ENCODE results near the gene MKLN1. TPM values are rescaled to one million over a fixed set of nuclear protein-coding genes. Genes with fewer than 3 reads are reported as not detected.

The MKLN1 gene
- total and polyA plus RNA-seq, 2 experiments from 2014 or later: 33.8 to 59.3 TPM

- Histone ChIP-seq H3K4me1 (ENCODE audit: insufficient read depth) (no peaks in the 10 kb centered on the region), H3K27me3 (no peaks in the 10 kb centered on the region), H2AFZ (no peak overlapping the region), H3K27ac (no peak overlapping the region), H3K79me2 (no peaks in the 10 kb centered on the region), H3K4me2 (no peak overlapping the region), H3K4me3 (no peak overlapping the region), H4K20me1 (ENCODE audit: insufficient read depth, poor library complexity, severe bottlenecking) (no peaks in the 10 kb centered on the region), H3K36me3 (replicated peaks; ENCODE audit: insufficient read depth, low read depth) (no peaks in the 10 kb centered on the region), H3K9me2 (replicated peaks; ENCODE audit: insufficient read depth) (no peaks in the 10 kb centered on the region), H3K9me3 (ENCODE audit: low read depth) (no peaks in the 10 kb centered on the region)
- TF ChIP-seq EZH2phosphoT487 (IDR thresholded peaks at IDR 0.05; ENCODE audit: low read depth, severe bottlenecking, unreplicated experiment) (no peak), CTCF (IDR thresholded peaks at IDR 0.05; ENCODE audit: poor library complexity) (no peak), EZH2 (IDR thresholded peaks at IDR 0.05; ENCODE audit: borderline replicate concordance) (no peak)
- no peak for DNase-seq (ENCODE audit: low spot score)
These were observed 7.1 kb upstream of the MKLN1 start for GRCh38 chr7:131320603-131321002.

- Histone ChIP-seq H2AFZ (no peak overlapping the region), H3K4me2 (no peak overlapping the region), H3K27ac (no peak overlapping the region), H3K4me3 (no peak overlapping the region), H3K9me3 (ENCODE audit: low read depth) (no peaks in the 10 kb centered on the region), H3K9me2 (replicated peaks; ENCODE audit: insufficient read depth) (no peaks in the 10 kb centered on the region), H3K4me1 (ENCODE audit: insufficient read depth) (peaks cover 2% of the 10 kb centered on the region), H4K20me1 (ENCODE audit: insufficient read depth, poor library complexity, severe bottlenecking) (no peaks in the 10 kb centered on the region), H3K36me3 (replicated peaks; ENCODE audit: insufficient read depth, low read depth) (no peaks in the 10 kb centered on the region), H3K79me2 (peaks cover 2% of the 10 kb centered on the region), H3K27me3 (no peaks in the 10 kb centered on the region)
- TF ChIP-seq EZH2phosphoT487 (IDR thresholded peaks at IDR 0.05; ENCODE audit: low read depth, severe bottlenecking, unreplicated experiment) (no peak), EZH2 (IDR thresholded peaks at IDR 0.05; ENCODE audit: borderline replicate concordance) (no peak), CTCF (IDR thresholded peaks at IDR 0.05; ENCODE audit: poor library complexity) (no peak)
- DNase-seq (ENCODE audit: low spot score): no peak
These were observed 6.0 kb upstream of the MKLN1 start for GRCh38 chr7:131321656-131322055.

DNA sequence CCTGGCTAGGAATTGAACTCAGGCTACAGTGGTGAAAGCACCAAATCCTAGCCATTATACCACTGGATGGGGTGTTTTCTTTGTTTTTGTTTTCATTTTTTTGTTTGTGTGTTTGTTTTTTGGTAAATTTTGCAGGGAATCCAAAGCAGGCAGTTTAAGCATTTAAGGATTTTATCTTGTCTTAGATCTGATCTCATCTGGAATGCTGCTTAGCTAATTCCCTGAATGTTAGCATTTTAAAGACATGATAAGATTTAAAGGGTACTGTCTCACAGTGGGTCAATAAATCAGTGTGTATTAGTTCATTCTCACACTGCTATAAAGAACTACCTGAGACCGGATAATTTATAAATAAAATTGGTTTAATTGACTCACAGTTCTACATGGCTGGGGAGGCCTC, 5.6 kb upstream of the MKLN1 start:
- no peak overlapping the region for H3K27ac ChIP-seq
- H3K9me3 ChIP-seq (ENCODE audit: low read depth): no peaks in the 10 kb centered on the region
- peaks cover 5% of the 10 kb centered on the region for H3K4me1 ChIP-seq (ENCODE audit: insufficient read depth)
- no peak for TF ChIP-seq EZH2phosphoT487 (IDR thresholded peaks at IDR 0.05; ENCODE audit: low read depth, severe bottlenecking, unreplicated experiment)
- no peak for TF ChIP-seq CTCF (IDR thresholded peaks at IDR 0.05; ENCODE audit: poor library complexity)
- H3K27me3 ChIP-seq: no peaks in the 10 kb centered on the region
- WGBS (ENCODE audit: low lambda C conversion rate, missing lambda C conversion rate): 63% methylated on average over 1 of the region's 1 CpG
- H2AFZ ChIP-seq: no peak overlapping the region
- no peaks in the 10 kb centered on the region for H3K9me2 ChIP-seq (replicated peaks; ENCODE audit: insufficient read depth)
- peaks cover 6% of the 10 kb centered on the region for H3K79me2 ChIP-seq
- H4K20me1 ChIP-seq (ENCODE audit: insufficient read depth, poor library complexity, severe bottlenecking): no peaks in the 10 kb centered on the region
- no peak overlapping the region for H3K4me3 ChIP-seq
- no peak overlapping the region for H3K4me2 ChIP-seq
- H3K36me3 ChIP-seq (replicated peaks; ENCODE audit: insufficient read depth, low read depth): no peaks in the 10 kb centered on the region
- no peak for DNase-seq (ENCODE audit: low spot score)

GRCh38 chr7:131322861-131323260, 4.8 kb upstream of the MKLN1 start:
- Histone ChIP-seq H4K20me1 (ENCODE audit: insufficient read depth, poor library complexity, severe bottlenecking) (no peaks in the 10 kb centered on the region), H3K36me3 (replicated peaks; ENCODE audit: insufficient read depth, low read depth) (no peaks in the 10 kb centered on the region), H3K9me2 (replicated peaks; ENCODE audit: insufficient read depth) (no peaks in the 10 kb centered on the region), H3K27me3 (no peaks in the 10 kb centered on the region), H3K27ac (no peak overlapping the region), H3K79me2 (peaks cover 6% of the 10 kb centered on the region), H3K4me2 (no peak overlapping the region), H2AFZ (no peak overlapping the region), H3K4me1 (ENCODE audit: insufficient read depth) (peaks cover 5% of the 10 kb centered on the region), H3K9me3 (ENCODE audit: low read depth) (no peaks in the 10 kb centered on the region), H3K4me3 (no peak overlapping the region)
- TF ChIP-seq CTCF (IDR thresholded peaks at IDR 0.05; ENCODE audit: poor library complexity): no peak
- TF ChIP-seq EZH2 (IDR thresholded peaks at IDR 0.05; ENCODE audit: borderline replicate concordance): no peak
- DNase-seq (ENCODE audit: low spot score): no peak
- WGBS (ENCODE audit: low lambda C conversion rate, missing lambda C conversion rate): 88% methylated on average over 7 of the region's 7 CpGs
